SK-N-DZ (cell line): ENCODE results near the gene DCAF17.
"Not testable (repeated sequence)": the region's sequence is repeated elsewhere in the genome, so short reads cannot be mapped to it uniquely, and the experiment has no call there.

Experiments
- DNase-seq: peaks from one replicate; pipeline ENCODE4 v3.0.0-alpha.2; 2015; ENCODE audit warnings: low spot score

The DCAF17 gene

DNA sequence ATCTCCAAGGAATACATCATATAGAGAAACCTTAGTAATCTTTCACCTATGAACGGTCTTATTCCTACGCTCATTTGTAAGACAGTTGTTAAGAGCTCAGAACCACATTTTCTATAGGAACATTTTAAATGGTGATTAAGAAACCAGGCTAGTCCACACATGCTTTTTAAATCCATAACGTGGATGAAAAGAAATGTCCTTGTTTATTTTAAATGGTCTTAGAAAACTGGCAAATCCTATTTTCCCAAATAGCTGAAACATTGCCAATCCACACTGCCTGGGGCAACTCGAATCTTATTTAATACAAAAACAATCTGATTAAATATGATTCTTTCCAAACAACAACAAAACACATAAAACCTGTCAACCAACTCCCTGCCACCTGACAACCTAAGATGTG is 23.9 kb upstream of the DCAF17 start:
- no peak for DNase-seq

DNA sequence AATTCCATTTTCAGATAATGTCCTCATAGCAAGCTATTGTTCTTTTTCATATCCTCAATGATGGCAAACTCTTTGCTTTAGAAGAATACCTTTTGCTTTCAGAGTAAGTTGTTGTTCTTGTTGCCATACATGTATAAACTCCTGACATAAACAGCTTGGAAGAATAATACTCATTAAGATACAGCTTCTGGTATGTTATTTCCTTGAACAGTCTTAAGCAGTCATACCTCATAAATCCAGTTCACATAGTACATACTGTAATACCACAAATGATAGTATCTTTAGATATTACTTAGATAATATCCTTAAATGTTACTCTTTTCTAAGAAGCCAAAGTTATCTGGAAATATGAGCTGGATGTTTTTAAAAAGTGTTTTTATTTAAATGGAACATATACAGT is 23.4 kb upstream of the DCAF17 start:
- DNase-seq = no peak

DNA sequence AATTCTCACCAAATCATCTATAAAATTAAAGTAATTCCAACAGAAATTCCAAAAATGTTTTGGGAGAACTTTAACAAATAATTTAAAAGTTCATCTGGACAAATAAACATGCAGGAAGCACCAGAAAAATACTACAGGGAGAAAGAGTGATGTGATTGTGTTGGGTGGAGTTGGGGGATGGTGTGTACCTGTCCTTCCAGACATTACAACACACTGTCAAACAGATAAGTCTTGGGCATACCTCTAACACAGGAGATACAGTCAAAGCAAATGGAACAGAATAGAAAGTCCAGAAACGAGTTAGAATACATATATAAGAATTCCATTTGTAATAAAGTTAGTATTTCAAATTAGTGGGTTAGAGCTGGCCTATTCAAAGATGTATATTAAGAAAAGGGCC is 22.8 kb upstream of the DCAF17 start:
- no peak for DNase-seq

DNA sequence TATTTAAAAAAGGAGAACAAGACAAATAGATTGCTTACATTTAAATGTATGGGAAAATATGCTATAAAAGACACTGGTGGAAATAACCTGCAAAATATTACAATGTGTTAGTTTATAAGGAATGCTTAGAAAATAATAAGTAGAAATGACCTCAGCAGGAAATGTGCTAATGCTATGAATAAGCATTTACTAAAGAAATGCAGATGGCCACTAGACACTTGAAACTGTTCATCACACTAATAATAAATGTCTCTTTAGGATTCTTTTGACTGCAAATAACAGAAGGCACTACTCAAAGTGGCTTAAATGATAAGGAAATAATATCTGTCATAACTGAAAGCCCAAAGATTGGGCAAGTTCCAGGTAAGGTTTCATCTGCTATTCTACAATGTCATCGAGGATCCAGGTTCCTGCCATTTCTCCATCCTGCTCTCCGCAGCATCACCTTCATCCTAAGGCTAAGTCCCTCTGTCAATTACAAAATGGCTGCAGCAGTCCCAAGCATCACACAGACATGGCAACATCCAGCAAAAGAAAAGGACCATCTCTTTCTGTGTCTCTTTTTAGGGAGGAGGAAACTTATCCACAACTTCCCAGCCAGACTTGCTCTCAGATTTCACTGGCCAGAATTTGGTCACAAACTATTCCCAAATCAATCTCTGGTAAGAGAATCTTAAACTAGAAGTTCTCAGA is 22.1 kb upstream of the DCAF17 start:
- no peak for DNase-seq

DNA sequence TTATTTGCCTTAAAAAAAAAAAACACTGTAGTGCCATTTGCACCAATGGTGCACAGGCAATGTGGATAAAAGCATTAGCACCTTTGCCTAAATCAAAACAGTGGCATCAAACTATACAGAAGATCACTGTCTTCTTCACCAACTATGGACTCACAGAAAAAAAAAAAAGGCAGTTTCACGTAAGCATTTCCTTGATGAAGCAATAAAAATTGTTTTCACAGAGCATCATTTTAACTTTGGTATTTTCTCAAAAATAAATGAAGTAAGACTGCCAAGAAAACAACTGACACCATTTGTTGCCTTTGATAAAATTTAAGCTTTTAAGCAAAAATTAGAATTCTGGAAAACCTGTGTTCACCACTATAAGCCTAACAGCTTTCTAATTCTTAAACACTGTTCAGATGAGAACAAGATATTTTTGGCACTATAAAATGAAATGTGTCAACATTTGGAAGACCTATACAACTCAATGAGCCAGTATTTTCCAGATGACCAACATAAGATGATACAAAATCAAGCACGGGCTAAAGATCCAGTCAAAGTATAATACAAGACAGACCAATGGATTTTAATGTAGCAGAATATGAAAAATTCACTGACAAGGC is 21.4 kb upstream of the DCAF17 start:
- DNase-seq = no peak

DNA sequence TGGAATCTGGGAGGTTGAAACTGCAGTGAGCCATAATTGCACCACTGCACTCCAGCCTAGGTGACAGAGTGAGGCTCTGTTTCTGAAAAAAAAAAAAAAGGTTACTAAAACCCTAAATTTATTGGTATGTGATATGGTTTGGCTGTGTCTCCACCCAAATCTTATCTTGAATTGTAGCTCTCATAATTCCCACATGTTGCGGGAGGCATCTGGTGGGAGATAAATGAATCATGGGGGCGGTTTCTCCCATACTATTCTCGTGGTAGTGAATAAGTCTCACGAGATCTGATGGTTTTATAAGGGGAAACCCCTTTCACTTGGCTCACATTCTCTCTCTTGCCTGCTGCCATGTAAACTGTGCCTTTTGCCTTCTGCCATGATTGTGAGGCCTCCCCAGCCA is 19.4 kb upstream of the DCAF17 start:
- not testable (repeated sequence) for DNase-seq

DNA sequence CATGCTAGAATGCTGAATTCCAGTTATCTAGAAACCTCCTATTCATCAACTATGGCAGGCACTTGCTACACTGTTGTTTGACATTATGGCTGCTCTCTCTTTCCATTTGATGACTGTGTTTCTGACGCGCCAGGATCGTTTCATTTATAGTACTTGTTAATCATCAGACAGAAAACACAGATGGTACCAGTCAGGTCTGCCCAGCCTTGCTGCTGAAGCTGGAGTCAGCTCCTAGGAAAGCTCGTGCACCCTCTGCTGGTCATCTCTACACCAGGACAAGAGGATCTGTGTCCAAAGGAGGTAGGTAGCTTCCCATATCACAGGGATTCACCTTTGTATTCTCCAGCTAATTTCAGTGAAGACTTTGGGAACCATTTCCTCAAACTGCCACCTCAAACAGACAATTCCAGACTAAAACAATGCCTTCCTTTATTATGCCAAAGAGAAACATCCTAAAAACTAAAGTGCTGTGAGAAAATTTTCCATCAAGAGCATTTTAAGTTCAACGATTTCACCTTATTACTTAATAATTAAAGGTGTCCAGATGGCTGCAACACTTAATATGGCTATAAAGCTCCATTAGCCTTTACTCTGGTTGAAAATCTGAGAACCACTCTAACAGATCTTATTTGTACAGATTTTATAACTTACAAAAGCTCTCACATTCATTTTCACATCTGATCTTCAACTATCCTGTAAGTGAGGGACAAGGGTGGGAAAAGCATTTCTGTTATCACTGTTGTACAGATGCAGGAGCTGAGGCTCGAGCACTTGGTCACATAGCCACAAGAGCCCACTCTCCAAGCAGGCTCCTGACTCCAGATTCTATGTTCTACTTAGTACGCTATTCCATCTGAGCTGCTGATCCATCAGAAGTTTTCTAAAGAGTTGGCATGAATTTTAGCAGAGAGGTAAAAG is 17.8 kb upstream of the DCAF17 start:
- peak; percentile 81 for DNase-seq

DNA sequence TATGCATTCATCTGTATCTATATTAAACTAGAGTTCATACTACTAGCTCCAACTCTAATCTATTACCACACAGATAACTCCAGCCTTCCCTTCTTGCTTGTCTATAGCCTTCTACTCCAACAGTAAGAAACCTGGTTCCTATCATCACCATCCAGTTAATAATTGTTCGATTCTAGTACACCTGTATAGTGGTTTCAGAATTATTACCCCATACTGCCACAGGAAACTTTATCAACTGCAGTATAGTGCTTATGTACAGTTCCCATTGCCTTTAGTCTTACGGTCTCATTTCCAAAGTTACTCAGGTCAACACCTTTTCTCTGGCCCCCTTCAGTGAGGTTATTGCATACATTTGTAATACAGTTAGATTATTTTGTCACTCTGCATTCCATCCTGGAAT is 14.7 kb upstream of the DCAF17 start:
- DNase-seq = no peak

DNA sequence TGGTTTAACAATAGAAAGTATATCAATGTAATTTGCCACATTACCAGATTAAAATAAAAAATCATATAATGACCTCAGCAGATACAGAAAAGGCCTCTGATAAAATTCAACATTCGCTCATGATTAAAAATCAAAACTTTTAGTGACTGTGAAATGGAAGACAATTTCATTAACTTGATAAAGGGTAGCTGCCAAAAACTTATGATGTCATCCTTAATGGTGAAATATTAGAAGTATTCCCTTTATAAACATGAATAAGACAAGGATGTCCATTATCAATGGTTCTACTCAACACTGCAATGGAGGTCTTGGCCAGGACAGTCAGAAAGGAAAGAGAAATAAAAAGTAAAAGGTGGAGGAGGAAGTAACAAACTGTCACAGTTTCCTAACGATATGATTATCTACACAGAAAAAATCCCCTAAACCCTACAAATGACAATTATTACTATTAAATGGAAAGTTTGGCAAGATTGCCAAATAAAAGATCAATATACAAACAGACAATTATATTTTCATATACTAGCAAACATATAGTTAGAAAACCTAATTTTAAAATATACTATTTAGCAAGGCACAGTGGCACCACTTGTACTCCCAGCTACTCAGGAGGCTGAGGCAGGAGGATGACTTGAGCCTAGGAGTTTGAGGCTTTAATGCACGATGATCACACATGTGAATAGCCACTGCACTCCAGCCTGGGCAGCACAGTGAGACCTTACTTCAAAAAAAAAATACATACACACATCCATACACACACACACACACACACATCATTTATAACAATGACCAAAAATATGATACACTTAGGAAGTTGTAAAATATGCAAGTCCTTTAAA is 13.1 kb upstream of the DCAF17 start:
- DNase-seq = no peak

DNA sequence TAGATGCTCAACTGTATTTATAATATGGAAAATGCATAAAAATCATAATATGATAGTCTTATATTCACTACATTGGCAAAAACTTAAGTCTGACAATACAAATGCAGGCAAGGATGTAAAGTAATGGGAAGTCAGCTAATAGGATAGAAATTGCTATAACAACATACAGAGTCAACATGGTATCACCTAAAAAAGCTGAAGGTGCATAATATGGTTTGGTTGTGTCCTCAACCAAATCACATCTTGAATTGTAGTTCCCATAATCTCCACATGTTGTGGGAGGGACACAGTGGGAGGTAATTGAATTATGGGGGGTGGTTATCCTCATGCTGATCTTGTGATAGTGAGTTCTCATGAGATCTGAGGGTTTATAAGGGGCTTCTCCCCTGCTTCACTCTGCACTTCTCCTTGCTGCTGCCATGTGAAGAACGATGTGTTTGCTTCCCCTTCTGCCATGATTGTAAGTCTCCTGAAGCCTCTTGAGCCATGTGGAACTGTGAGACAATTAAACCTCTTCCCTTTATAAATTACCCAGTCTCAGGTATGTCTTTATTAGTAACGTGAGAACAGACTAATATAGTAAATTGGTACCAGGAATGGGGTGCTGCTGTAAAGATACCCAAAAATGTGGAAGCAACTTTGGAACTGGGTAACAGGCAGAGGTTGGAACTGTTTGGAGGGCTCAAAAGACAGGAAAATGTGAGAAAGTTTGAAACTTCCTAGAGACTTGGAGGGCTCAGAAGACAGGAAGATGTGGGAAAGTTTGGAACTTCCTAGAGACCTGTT is 11.1 kb upstream of the DCAF17 start:
- DNase-seq = not testable (repeated sequence)

DNA sequence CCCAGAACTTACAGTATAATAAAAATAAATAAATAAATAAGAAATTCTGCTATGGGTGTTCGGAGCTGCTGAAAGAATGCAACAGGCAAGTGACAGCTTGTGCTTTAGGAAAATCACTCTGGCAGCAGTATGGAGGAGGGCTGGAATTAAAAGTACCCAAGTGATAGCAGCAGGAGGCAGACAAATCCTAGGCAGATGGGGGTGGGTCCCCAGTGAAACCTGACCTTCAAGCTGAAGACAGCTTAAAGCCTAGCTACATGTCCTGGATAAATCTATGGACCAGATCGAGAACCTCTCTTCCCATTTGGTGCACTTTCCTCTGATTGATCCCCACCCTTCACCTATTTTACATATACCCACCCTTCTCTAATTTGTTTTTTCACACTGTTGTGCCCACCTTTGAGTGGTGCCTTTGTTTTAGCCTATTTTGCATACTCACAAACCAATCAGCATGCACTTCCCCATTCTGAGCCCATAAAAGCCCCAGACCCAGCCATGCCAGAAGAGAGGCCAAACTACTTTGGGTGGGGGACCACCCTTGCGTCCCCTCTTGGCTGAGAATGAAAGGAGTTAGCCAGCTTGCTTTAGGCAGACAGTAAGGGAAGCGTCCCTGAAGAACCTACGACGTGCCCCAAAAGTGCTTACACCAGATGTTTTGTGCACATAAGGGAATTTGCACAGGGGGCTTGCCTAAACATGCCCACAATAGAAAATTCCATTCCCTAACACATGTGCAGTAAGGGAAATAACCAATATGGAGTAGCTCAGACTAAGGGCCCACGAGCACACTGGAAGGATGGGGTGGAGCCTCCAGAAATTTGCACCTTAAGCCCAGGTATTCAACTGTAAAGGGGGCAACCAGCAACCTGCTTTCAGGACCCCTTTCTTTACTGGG is 3.3 kb upstream of the DCAF17 start:
- no peak for DNase-seq

DNA sequence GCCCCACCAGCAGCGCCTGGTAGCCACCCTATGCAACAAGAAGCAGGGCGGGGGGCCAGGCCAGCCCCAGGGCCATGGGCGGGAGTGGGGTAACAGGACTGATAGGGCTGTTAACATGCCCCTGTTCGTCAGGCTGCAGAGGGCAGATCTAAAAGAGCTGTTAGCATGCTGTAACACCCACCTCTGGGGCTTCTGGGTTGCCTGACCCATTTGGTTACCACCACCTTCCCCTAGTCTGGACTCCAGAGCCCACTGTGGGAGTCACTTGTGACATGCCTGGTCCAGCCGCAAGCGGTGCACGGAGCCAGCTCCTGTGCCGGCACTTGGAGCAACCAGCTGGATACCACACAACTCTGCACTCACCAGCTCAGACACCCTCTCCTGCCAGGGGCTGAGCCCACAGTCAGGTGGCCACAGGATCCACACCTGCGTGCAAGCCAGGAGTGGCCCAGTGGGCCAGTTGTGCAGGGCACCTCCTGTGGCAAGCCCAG is 2.3 kb upstream of the DCAF17 start:
- DNase-seq = no peak

DNA sequence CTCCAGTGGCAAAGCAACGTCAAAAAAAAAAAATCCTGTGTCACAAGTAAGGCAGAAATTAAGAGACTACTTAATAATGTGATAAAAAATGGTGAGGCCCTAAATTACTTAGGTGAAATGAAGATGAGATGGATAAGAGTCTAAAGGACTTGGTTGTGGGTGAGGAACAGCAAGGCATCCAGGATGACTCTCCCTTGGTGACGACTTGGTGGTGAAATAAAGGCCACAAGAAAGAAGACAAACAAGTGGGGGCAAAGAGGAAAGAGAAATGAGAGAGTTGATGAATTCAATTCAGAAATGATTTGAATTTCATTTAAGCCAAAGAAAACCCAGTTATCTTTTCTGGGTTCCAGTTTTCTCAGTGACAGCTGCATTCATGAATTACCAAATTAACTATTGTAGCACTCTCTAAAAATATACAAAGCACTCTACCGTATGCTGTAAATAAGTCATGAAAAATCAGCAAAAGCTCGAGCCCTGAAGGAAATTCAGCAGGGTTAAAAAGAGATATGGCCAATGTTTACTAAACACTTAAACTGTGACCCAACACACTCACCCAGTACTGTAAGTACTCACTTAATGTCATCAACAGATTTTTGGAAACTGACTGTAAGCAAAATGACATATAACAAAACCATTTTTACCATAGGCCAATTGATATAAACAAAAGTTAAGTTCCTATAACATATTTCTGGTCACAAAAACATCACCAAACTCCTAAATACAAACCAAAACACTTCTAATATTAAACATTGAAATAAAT is 1.6 kb upstream of the DCAF17 start:
- DNase-seq = no peak

DNA sequence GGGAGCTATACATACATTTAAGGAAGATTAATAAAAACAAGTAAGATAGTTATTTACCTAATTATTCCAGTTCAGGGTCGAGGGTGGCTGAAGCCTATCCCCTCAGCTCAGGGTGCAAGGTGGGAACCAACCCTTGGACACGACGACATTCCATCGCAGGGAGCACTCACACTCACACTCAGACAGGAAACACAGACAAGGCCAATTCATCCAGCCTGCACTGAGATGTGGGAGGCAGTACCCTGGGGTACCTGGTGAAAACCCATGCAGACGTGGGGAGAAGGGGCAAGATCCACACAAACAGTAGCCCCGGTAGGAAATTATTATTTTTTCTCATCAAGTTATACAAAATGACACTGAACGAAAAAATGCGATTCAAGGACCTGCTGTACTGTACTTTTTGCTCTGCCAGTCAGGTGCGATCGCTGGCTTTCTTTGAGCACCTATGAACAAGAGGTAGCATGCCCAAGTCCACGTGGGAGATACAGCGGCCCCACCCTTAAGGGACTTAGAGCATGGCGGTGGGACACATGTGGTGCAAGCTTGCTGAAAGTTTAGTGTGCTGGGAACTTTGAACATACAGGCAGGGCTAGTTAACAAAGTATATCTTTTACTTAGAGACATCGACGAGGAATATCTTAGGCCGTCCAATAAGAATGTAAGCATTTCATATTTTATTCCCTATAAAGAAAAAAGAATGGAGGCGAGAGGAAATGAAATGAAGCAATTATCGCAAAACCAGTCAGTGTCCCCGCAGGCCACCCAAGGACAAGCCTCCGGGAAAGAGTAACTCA is 860 bp upstream of the DCAF17 start:
- peak; percentile 53 for DNase-seq

DNA sequence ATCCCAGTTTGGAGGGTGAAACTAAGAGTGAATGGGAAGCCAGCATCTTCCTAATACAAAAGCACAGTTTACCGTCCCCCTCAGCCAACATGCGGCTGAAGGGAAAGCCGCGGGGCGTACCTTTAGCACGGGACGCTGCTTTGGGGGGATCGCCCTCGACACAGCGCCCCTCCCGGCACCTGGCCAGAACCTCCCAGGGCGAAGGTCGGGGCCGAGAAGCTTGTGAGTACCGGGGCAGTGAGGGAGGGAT is 338 bp upstream of the DCAF17 start, which contains the start of gene METTL8:
Gene METTL8, minus strand, starts transcription at position 228 of the 250 bp plus-strand sequence. CDS start 41,805 bp downstream, outside the sequence.
- DNase-seq = no peak

DNA sequence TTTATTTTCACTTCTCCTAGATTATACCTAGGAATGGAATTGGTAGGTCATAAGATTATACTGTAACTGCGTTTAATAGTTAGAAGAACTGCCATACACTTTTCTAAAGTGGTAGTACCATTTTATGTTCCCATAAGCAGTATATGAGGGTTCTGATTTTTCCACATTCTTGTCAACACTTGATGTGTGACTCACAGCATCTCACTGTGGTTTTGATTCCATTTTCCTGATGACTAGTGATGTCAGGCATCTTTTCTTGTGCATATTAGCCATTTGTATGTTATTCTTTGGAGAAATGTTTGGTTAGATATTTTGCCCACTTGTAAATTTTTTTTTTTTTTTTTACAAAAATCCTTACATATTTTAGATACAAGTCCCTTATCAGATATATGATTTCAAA is 2.3 kb downstream of the DCAF17 start:
- no peak for DNase-seq

DNA sequence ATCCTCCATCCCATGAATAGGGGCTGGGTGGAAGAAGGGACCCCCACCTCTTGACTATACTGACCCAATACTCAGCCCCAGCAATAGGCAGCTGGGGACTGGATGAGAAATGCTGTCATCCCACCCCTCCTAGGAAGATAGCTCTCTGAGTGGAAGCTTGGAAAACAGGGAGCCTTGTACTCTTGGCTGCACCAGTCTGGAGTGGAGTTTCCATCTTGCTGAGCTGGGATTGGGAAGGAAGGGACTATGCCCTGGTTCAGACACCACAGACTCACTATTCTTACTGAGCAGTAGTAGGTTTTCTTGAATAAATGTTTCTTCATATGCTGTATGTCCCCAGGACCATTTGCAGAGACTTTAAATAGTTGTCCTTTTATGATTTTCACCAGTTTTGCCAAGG is 7.4 kb downstream of the DCAF17 start:
- DNase-seq = no peak

DNA sequence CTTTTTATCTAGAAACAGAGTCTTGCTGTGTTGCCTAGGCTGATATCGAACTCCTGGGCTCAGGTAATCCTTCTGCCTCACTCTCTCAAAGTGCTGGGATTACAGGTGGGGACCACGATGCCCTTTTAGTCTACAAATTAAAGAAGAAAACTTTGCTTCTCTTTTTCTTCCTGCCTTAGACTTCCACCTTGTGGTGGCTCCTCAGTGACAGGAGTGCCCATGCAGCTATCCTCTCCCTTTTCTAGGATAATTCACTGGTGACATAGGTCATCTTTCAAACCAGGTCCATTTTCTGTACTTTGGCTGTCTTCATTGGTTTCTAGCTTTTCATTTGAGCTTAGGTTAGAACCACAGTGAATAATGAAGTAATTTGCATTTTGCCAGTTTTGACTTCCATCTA is 13.6 kb downstream of the DCAF17 start:
- no peak for DNase-seq
